Amniotic stem cell (primary cell): ENCODE measurements around the gene NBPF26.
"Not testable (repeated sequence)": the region's sequence is repeated elsewhere in the genome, so short reads cannot be mapped to it uniquely, and the experiment has no call there.

ENCODE experiments used
- DNase-seq: peaks from one replicate; lab custom pipeline; 2025; lab: John Stamatoyannopoulos, UW

Gene NBPF26

GRCh38 chr1:120723715-120724402 lies at the start of gene NBPF26:
TSS of gene NBPF26 (plus strand) at chr1:120723945.
- DNase-seq: not testable (repeated sequence)

DNA sequence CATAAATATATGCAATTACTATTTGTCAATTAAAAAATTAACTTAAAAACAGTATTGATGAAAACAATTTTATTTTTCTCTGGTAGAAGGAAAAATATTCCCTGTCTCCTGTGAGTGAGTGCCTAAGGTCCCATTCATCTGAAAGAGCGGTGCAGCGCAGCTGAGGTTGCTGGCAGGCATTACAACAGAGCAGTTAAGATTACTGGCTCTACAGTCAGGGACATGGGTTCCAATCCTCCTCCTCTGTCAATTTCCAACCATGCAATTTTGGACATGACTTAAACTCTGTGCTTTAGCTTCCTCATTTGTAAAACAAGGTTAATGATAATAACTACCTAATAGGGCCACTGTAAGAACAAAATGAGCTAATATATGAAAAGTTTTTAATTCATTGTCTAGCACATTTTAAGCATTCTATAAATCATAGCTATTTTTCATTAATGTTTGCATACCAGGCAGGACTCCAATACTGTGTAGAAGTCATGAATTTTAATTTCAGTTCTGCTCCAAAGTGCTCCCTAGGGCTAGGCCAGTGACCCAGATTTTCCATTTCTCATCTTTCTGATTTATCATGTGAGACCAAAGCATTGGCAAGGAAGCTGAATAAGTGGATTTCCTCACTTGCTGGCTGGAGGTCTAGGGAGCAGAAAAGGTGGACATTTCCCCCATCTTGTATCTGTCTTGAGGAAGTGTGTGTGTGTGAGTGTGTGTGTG lies 43.5 kb upstream of the NBPF26 start:
- not testable (repeated sequence) for DNase-seq

- not testable (repeated sequence) for DNase-seq
These were observed 42.8 kb upstream of the NBPF26 start for GRCh38 chr1:120680938-120681337.

DNA sequence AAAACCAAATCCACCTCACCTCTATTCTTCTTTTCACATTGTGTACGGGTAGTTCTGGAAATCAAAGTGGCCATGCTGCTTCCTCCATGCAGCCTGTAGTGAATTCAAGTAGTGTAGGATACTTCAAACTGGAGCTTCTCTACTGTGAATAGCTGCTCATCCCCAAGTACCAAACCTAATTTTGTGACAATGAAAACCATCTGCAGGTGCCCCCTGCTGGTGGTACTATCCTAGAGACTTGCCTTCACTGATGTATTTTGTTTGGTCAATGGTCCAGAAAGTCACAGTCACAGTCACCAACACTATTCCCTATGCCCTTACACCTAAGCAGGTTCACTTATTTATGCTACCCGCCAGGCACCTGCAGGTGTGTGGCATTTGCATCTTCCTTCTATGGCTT lies 39.3 kb upstream of the NBPF26 start:
- DNase-seq: not testable (repeated sequence)

DNA sequence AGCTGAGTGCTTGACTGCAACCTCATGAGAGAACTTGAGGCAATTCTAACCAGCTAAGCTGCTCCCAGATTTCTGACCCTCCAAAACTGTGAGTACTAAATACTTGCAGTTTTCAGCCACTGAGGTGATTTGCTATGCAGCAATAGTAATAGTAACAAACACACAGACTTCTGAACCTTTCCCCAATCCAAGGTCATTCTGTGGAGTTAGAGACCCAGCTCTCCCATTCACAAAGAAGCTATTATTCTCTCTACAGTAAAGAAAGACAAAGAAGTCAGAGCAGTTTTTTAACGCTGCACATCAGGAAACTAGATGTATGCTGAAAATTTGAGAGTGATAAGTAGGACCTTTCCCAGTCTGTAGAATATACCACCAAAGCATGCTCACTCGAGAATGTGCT lies 38.1 kb upstream of the NBPF26 start:
- DNase-seq: not testable (repeated sequence)

DNA sequence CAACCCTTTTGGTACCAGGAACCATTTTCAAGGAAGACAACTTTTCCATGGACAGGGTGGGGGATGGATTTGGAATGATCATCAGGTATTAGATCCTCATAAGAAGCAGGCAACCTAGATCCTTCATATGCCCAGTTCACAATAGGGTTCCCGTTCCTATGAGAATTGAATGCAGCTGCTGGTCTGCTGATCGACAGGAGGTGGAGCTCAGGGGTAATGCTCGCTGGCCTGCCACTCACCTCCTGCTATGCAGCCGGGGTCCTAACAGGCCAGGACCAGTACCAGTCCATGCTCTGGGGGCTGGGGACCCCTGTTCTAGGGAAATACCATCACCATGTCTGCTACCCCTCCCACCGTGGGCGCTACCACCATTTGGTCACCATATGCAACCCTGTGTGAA lies 36.5 kb upstream of the NBPF26 start:
- not testable (repeated sequence) for DNase-seq

DNA sequence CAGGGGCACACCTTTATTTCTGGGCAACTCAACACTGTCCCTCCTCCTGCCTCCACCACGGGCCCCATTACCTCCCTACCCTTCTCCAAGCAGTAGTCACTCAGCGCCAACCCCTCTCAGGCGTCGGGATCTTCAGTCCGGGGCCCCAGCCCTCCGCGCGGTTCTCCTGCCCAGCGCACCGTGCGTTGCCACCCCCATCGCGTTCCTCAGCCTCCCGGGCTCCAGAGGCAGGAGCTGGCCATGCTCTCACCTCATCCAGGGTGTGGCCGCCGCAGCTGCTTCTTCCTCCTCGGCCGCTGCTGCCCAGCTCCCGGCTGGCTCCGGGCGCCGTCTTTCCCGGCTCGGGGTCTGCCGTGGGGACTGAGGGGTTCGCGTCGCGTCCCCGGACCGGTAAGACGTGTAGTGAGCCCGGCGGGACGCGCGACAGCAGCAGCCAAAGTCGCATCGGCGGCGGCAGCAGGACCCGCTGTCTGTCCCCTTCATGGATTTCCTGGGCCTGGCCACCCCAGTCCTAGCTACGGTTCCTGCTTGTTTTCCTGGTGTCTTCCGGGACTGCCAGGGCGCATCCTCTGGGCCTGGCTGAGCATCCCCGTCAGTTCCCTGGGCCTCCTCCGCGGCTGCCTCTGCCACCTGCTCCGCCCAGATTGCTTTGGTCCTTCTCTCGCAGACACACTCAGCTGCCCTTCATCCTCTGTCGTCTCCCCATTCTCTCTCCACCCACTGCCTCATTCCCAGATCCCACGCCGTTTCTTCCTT lies 22.8 kb upstream of the NBPF26 start:
- DNase-seq: not testable (repeated sequence)

DNA sequence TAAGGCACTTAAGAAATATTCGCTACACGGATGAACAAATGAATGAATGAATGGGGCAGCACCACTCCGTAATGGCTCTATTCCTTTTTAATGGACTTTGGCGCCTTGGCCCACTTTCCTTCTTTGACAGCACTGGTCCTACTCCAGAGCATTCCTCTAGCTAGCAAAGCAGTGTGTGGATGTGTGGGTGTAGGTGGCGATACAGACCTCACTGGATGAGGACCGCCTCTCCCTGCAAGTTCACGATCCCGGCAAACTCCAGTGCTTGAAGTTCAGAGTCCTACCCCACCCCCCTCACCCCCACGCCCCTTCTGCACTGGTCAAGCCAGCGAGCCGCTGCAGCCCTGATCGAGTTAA lies 409 bp upstream of the NBPF26 start:
- not testable (repeated sequence) for DNase-seq

DNA sequence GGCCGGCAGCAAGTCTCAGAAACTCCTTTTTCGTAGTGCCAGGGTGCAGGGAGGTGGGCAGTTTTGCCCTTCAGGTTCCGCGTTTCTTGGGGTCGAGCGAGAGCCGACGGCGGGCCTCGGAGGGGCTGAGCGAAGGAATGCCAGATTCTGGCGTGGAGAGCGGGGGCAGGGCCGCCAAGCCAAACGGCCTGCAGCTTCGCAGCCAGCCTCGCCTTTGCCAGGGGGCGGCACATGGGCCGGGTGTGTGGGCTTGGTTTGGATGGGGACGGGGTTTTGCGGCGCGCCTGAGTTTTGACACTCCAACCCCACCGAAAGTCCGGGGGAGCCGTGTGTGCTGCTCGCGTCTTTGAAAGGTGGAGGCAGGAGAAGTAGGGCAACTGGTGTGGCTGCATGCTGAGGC lies 762 bp downstream of the NBPF26 start:
- not testable (repeated sequence) for DNase-seq

GRCh38 chr1:120728811-120729210 lies 5.1 kb downstream of the NBPF26 start:
- DNase-seq: not testable (repeated sequence)

GRCh38 chr1:120769090-120769489 lies 45.3 kb downstream of the NBPF26 start:
- DNase-seq: not testable (repeated sequence)

- DNase-seq: not testable (repeated sequence)
These were observed 81.7 kb downstream of the NBPF26 start for GRCh38 chr1:120805452-120805851.

DNA sequence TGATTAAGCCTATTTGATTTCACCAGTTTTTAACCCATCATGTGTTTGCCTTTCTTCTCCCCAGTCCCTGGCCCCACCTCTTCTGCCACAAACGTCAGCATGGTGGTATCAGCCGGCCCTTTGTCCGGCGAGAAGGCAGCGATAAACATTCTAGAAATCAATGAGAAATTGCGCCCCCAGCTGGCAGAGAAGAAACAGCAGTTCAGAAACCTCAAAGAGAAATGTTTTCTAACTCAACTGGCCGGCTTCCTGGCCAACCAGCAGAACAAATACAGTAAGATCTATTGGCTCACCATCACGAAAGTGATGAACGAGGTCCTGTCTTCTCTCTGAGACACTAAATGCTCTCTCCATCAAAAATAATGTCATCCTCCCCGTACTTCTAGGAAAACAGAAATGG lies 88.1 kb downstream of the NBPF26 start:
- not testable (repeated sequence) for DNase-seq

GRCh38 chr1:120825051-120825450 lies 101.3 kb downstream of the NBPF26 start:
- not testable (repeated sequence) for DNase-seq

DNA sequence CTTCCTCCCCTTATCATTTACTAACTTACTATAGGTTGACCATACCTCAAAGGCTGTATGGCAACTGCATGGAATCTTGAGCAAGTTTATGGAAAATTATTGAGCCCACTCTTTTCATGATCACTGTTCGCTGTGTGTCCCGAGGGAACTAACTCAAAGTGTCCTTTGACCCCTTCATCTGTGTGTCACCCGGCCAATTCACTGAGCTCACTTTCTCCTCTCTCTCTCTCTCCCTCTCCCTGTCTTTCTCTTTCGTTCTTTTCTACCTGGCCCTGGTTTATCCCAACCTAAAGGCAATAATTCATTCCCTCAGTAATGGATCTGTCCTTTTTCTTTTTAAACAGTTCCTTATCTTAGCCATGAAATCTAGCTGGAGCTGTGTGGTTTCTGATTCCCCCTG lies 102.9 kb downstream of the NBPF26 start:
- not testable (repeated sequence) for DNase-seq

- DNase-seq: not testable (repeated sequence)
These were observed 120.6 kb downstream of the NBPF26 start for GRCh38 chr1:120844186-120844944.

DNA sequence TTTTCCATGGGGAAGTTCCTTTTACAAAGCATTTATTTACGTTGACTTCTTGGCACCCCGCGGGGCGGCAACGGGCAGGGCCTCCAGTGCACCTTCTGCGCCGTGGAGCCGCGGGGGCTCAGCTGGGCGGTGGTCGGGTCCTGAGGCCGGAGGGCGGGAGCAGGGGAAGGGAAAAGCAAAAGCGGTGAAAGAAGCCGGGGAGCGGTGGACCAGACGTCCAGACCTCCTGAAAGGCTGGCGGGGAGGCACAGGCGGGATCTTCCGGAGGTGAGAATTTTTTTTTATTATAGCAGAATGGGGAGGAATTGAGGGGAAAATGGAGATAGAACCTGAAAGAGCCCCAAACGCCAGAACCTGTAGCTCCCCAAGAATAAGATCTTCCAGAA lies 121.2 kb downstream of the NBPF26 start:
- DNase-seq: not testable (repeated sequence)

- not testable (repeated sequence) for DNase-seq
These were observed 125.9 kb downstream of the NBPF26 start for GRCh38 chr1:120849400-120850286.

DNA sequence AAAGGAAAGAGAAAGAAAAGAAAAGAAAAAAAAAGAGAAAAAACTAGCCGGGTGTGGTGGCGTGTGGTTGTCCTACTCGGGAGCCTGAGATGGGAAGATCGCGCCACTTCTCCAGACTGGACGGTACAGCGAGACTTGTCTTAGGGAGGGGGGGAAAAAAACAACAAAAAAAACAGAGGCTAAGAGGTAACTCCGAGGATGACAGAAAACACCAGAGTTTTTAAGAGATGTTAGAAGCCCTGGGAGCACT lies 126.5 kb downstream of the NBPF26 start:
- DNase-seq: not testable (repeated sequence)

DNA sequence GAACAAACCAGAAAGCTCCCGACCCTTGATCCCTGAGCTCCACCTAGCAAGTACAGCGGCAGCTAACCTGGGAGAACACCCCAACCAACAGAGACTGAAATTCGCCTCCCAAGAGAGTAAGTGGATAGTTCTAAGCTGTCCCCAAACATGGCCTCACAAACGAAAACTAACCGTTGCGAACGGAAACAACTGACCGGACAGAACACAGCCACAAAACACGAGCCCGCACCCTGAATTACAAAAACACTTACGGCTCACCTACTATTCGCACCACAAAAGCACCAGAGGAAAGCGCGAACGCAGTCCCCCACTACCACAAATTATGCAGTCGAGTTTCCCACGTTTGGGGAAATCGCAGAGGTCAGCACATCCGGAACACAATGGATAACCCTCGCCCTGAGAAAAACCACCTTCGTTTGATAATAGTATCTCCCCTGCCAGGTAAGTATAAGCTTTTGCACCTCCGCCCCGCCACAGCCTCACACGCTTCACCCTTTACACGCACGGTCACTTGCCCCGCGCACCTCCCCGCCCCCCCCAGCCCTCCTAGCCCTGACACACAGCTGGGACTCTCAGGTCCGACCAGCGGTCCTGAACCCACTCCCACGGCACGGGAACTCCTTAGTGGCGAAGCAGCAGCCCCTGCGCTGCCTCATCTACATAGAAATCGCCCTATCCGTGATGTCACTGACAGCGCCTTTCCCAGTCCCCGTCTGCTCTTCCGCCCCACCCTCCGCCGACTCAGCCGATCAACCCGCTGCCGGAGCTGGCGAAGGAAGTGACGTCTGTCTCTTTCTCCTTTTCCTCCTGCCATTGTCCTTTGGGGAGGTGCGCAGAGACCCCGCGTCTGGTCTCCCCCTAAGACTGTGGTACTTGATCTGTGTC lies 127.0 kb downstream of the NBPF26 start:
- DNase-seq: not testable (repeated sequence)
